MM.1S (cell line): ENCODE data around the gene DNASE2B.

Experiments used
- EZH2 ChIP-seq: fragments of 300-600 bp; sonication (generic); optimal IDR thresholded peaks from 2 replicates; pipeline ENCODE3; 2017; ENCODE audit warnings: low read depth, mild to moderate bottlenecking, antibody characterized with exemption, low read length, mixed read lengths
- TF ChIP-seq, protein P1 (sequence below): fragments of 300-600 bp; sonication (generic); IDR thresholded peaks from 2 replicates; pipeline ENCODE4 v1.5.1; 2016; ENCODE audit warnings: antibody characterized with exemption, low read length, mixed read lengths

GRCh38 chr1:84360316-84360715, 38.0 kb upstream of the DNASE2B start:
- TF ChIP-seq, protein P1, sequence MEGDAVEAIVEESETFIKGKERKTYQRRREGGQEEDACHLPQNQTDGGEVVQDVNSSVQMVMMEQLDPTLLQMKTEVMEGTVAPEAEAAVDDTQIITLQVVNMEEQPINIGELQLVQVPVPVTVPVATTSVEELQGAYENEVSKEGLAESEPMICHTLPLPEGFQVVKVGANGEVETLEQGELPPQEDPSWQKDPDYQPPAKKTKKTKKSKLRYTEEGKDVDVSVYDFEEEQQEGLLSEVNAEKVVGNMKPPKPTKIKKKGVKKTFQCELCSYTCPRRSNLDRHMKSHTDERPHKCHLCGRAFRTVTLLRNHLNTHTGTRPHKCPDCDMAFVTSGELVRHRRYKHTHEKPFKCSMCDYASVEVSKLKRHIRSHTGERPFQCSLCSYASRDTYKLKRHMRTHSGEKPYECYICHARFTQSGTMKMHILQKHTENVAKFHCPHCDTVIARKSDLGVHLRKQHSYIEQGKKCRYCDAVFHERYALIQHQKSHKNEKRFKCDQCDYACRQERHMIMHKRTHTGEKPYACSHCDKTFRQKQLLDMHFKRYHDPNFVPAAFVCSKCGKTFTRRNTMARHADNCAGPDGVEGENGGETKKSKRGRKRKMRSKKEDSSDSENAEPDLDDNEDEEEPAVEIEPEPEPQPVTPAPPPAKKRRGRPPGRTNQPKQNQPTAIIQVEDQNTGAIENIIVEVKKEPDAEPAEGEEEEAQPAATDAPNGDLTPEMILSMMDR = no peak
- no peak for TF ChIP-seq EZH2
